Measurements from ENCODE around the gene TMEM54. TPM values are rescaled to one million over a fixed set of nuclear protein-coding genes. Genes with fewer than 3 reads are reported as not detected.

Gene TMEM54
- total and polyA plus RNA-seq, 12 donors = 1.3 to 123 (median 21.2) TPM

DNA sequence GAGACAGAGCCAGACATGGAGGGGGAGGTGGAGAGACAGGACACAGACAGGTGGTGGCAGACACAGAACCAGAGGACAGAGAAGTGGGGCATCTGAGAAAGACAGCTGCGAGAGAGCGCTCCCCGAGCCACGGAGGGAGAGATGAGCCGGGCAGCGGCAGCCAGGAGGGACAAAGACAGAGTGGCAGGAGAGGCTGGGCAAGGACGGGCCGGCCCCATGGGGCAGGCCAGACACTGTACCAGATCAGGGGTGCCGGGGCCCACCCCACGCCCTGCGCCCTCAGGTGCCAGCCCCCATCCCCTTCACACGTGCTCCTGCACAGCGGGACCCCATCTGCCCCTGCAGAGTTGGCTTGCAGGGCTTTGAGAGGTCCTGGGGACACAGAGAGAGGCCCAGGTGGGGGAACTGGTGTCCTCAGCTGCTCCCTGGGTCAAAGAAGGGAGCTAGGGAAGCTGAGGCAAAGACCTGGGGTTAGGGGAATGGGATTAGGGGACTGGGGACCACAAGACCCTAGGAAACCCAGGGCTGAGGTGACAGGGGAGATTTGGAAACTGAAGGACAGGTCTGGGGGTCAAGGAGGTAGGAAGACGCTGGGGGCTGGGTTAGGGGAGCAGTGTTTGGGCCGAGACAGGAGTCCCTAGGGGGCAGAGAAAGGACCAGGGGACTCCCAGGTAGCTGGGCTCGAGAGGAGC, 31.1 kb downstream of the TMEM54 start:
- peaks cover 12 to 26% of the 10 kb centered on the region in 2 donors for H3K4me1 ChIP-seq (replicated peaks in 1 of 2)
- no peaks in the 10 kb centered on the region for H3K9me3 ChIP-seq (replicated peaks in 1 of 3)
- no peaks in the 10 kb centered on the region for H3K27me3 ChIP-seq
- H3K27ac ChIP-seq = peak overlapping the region in 1 of 5 donors; percentile 21
- intact Hi-C loops (cut with DNase I) = loop anchor here (10.0 kb wide), 2 partner anchors 155 to 345 kb away; no protein-coding TSS in a partner anchor
- H3K36me3 ChIP-seq (replicated peaks in 1 of 2) = peaks cover 0 to 6% of the 10 kb centered on the region in 2 donors
- H3K4me3 ChIP-seq = peak overlapping the region in 1 of 4 donors; percentile 62
- DNase-seq = peak in 1 of 7 donors; percentile 58
- 34 to 51% (median 39%) methylated on average over 9 to 16 of the region's 16 CpGs for WGBS, 4 donors
- TF ChIP-seq, protein P1, sequence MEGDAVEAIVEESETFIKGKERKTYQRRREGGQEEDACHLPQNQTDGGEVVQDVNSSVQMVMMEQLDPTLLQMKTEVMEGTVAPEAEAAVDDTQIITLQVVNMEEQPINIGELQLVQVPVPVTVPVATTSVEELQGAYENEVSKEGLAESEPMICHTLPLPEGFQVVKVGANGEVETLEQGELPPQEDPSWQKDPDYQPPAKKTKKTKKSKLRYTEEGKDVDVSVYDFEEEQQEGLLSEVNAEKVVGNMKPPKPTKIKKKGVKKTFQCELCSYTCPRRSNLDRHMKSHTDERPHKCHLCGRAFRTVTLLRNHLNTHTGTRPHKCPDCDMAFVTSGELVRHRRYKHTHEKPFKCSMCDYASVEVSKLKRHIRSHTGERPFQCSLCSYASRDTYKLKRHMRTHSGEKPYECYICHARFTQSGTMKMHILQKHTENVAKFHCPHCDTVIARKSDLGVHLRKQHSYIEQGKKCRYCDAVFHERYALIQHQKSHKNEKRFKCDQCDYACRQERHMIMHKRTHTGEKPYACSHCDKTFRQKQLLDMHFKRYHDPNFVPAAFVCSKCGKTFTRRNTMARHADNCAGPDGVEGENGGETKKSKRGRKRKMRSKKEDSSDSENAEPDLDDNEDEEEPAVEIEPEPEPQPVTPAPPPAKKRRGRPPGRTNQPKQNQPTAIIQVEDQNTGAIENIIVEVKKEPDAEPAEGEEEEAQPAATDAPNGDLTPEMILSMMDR (IDR thresholded peaks at IDR 0.05) = no peak
- no peak for TF ChIP-seq POLR2A (IDR thresholded peaks at IDR 0.05)

DNA sequence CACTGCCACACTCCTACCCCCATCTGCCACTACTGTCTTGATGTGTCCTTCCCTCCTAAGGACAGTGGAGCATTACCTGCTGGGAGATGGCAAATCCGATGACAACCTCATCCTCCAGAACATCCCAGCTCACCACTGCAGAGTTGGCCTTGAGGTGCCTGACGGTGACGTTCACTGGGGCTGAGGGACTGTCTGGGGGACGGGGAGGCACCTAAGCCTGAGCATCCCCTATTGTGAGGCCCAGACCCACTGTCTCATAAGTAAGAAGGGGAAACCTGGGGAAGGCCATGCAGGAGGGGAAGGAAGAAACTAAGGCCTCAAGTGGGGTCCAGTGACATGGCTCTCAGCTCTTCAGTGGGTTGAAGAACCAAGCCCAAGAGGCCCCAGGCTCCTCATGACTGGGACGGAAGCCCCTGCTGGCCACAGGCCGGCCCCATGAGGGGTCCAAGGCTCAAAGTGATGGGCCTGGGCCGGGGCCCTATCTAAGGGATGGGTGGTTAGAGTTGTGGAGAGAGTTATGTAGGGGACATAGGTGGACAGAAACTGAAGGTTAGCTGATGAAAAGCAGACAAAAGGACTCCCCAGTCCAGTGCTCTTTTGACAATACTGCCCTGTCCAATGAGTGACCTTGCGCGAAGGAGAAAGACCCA, 32.3 kb downstream of the TMEM54 start:
- Histone ChIP-seq H3K27me3 (no peaks in the 10 kb centered on the region), H3K9me3 (replicated peaks in 1 of 3) (no peaks in the 10 kb centered on the region), H3K4me1 (replicated peaks in 1 of 2) (peaks cover 23 to 36% of the 10 kb centered on the region in 2 donors), H3K27ac (no peak overlapping the region), H3K4me3 (no peak overlapping the region), H3K36me3 (replicated peaks in 1 of 2) (peaks cover 0 to 6% of the 10 kb centered on the region in 2 donors)
- WGBS, 4 donors = 81 to 90% (median 84%) methylated on average over 9 of the region's 9 CpGs
- intact Hi-C loops (cut with DNase I) = loop anchor here in 1 of 2 donors (10.0 kb wide), 1 partner anchor 154 kb away; no protein-coding TSS in a partner anchor
- no peak for TF ChIP-seq POLR2A (IDR thresholded peaks at IDR 0.05)
- TF ChIP-seq, protein P1 (IDR thresholded peaks at IDR 0.05) = no peak
- peak in 2 of 7 donors; percentile 13 to 45 for DNase-seq

DNA sequence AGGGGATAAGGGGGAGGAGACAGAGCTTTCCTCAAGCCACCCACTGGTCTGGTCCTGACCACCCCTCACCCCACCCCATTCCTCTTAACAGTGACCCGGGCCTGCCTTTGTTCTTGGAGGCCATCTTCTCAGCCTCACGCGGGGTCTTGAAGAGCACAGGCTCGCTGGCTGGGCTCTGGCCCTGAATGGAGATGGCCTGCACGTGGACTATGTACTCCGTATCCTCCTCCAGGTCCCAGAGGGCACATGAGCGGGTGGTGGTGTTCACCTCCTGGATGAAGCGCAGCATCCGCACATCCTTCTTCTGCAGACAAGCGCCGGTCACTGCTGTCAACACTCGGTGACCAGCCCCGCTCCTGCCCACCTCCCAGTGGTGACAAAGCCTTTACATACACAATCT, 33.1 kb downstream of the TMEM54 start:
- Histone ChIP-seq H3K4me1 (replicated peaks in 1 of 2) (peaks cover 23 to 40% of the 10 kb centered on the region in 2 donors), H3K36me3 (replicated peaks in 1 of 2) (peaks cover 0 to 6% of the 10 kb centered on the region in 2 donors)

DNA sequence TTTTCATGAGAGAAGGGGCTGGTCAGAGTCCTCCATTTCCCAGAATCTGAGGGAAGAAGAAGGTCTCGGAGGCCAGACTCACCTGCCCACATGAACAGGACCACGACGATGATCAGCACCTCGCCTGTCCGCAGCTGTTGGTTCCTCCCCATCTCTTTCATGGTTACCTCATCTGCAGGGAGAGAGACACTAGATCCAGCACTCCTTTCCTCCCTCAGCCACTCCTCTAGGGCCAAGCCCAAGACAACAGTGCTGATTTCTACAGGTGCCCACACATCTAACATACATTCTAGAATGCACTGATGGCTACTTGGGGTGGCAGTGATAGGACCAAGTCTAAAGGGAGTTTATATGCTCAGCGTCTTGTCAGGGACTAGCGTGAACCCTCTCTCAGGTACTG, 33.5 kb downstream of the TMEM54 start:
- no peaks in the 10 kb centered on the region for H3K9me3 ChIP-seq (replicated peaks in 1 of 3)
- no peak overlapping the region for H3K4me3 ChIP-seq
- no peaks in the 10 kb centered on the region for H3K27me3 ChIP-seq
- peak in 1 of 7 donors; percentile 40 for DNase-seq
- peaks cover 0 to 6% of the 10 kb centered on the region in 2 donors for H3K36me3 ChIP-seq (replicated peaks in 1 of 2)
- intact Hi-C loops (cut with DNase I) = loop anchor here in 1 of 2 donors (10.0 kb wide), 1 partner anchor 153 kb away; no protein-coding TSS in a partner anchor
- TF ChIP-seq, protein P1 (IDR thresholded peaks at IDR 0.05) = no peak
- no peak for TF ChIP-seq POLR2A (IDR thresholded peaks at IDR 0.05)
- WGBS, 4 donors = 90 to 99% (median 96%) methylated on average over 2 to 7 of the region's 7 CpGs
- H3K27ac ChIP-seq = no peak overlapping the region
- peaks cover 23 to 40% of the 10 kb centered on the region in 2 donors for H3K4me1 ChIP-seq (replicated peaks in 1 of 2)

More for the DNA sequence above, 33.1 kb downstream of the TMEM54 start:
- Histone ChIP-seq H3K4me3 (no peak overlapping the region), H3K9me3 (replicated peaks in 1 of 3) (no peaks in the 10 kb centered on the region), H3K27me3 (no peaks in the 10 kb centered on the region), H3K27ac (no peak overlapping the region)
- peak in 1 of 7 donors; percentile 52 for DNase-seq
- intact Hi-C loops (cut with DNase I) = loop anchor here in 1 of 2 donors (10.0 kb wide), 1 partner anchor 153 kb away; no protein-coding TSS in a partner anchor
- TF ChIP-seq POLR2A (IDR thresholded peaks at IDR 0.05) = no peak
- TF ChIP-seq, protein P1 (IDR thresholded peaks at IDR 0.05) = no peak
- WGBS, 4 donors = 91 to 100% (median 97%) methylated on average over 7 to 13 of the region's 13 CpGs
